Testis (tissue), 2 donors: ENCODE measurements around the gene GOLGA6L2.
"Not testable (repeated sequence)": the region's sequence is repeated elsewhere in the genome, so short reads cannot be mapped to it uniquely, and the experiment has no call there.

Experiments used
- CTCF ChIP-seq, 3 experiments: fragments of 450-650 bp in 2 of 3; fragments of 200-600 bp in 1 of 3; sonication (generic) in 1 of 3; IDR thresholded peaks; one replicate each; pipeline ENCODE4 v1.5.1; 2016 to 2019; ENCODE audit warnings: antibody characterized with exemption in 3 of 3, mild to moderate bottlenecking in 2 of 3, moderate library complexity in 1 of 3
- POLR2A ChIP-seq: fragments of 450-650 bp; IDR thresholded peaks from one replicate; pipeline ENCODE4 v1.6.1; 2017; ENCODE audit warnings: antibody characterized with exemption, mild to moderate bottlenecking, moderate library complexity

GRCh38 chr15:23425327-23425726 lies 21.7 kb downstream of the GOLGA6L2 start:
- not testable (repeated sequence) for TF ChIP-seq CTCF (IDR thresholded peaks at IDR 0.05); POLR2A
